ENCODE measurements around the gene PRDX4.

DNA sequence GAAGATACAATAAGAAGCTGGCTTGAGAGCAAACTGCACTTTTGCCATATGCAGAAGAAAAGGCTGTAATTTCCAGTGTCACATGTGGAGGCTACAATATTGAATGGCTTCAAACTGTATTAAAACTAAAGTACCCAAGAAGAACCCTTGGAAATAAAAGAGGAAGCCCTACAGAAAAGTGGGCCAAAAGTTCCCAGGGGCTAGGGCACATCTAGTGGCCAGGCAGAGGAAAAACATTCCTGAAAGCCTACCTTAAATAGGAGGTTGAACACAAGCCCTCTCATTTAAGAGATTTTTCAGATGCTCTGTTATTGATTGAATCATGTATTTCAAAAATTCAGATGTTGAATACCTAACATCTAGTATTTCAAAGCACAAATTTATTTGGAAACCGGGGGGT lies 40.6 kb upstream of the PRDX4 start:
- TF ChIP-seq, protein P1, sequence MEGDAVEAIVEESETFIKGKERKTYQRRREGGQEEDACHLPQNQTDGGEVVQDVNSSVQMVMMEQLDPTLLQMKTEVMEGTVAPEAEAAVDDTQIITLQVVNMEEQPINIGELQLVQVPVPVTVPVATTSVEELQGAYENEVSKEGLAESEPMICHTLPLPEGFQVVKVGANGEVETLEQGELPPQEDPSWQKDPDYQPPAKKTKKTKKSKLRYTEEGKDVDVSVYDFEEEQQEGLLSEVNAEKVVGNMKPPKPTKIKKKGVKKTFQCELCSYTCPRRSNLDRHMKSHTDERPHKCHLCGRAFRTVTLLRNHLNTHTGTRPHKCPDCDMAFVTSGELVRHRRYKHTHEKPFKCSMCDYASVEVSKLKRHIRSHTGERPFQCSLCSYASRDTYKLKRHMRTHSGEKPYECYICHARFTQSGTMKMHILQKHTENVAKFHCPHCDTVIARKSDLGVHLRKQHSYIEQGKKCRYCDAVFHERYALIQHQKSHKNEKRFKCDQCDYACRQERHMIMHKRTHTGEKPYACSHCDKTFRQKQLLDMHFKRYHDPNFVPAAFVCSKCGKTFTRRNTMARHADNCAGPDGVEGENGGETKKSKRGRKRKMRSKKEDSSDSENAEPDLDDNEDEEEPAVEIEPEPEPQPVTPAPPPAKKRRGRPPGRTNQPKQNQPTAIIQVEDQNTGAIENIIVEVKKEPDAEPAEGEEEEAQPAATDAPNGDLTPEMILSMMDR (IDR thresholded peaks at IDR 0.05): no peak
- no peak for TF ChIP-seq POLR2A (IDR thresholded peaks at IDR 0.05)
